ENCODE measurements around the gene EPN1. TPM values are rescaled to one million over a fixed set of nuclear protein-coding genes. Genes with fewer than 3 reads are reported as not detected.
A peak's percentile ranks its signal among the peaks of the same experiment; 100 is the strongest.

The EPN1 gene
- total RNA-seq, 2 experiments from 2014 or later: 39.0 to 40.5 TPM

GRCh38 chr19:55656552-55656951 is 18.5 kb upstream of the EPN1 start:
- H3K4me1 ChIP-seq (ENCODE audit: insufficient read depth, low read length): peaks cover 54% of the 10 kb centered on the region
- H3K9me3 ChIP-seq (ENCODE audit: control insufficient read depth in 1 of 2, insufficient read depth in 1 of 2, low read length in 2 of 2): no peaks in the 10 kb centered on the region
- no peak for DNase-seq
- intact Hi-C loops (cut with DNase I, micrococcal nuclease): loop anchor here in 1 of 2 experiments (2.0 to 10.0 kb wide), 3 partner anchors 14 to 1462 kb away; partner anchors contain the start of genes PPP1R12C and TSEN34
- ChIA-PET CTCF (interaction anchor here (0.6 to 1.3 kb wide), 3 partner anchors 15 to 147 kb away, joined by 3 to 5 read pairs (median 4); no protein-coding TSS in a partner anchor), POLR2A (interaction anchor here (0.8 to 1.7 kb wide), 7 partner anchors 9 to 57 kb away, joined by 3 to 9 read pairs (median 4); partner anchors contain the start of genes EPN1 and FIZ1)
- H3K27ac ChIP-seq (ENCODE audit: low read depth in 1 of 2, low read length in 2 of 2): peak overlapping the region in 1 of 2 donors; percentile 100
- no peak for ATAC-seq (ENCODE audit: poor library complexity)
- H3K4me3 ChIP-seq (ENCODE audit: low read length): peak overlapping the region; percentile 70
- H3K36me3 ChIP-seq (ENCODE audit: insufficient read depth, low read length): peaks cover 34% of the 10 kb centered on the region
- no peak for TF ChIP-seq CTCF (IDR thresholded peaks at IDR 0.05)
- Mint-ChIP-seq H3K27me3 (no peaks in the 10 kb centered on the region), H3K36me3 (ENCODE audit: low read depth) (peaks cover 48% of the 10 kb centered on the region), H3K27ac (peak overlapping the region; percentile 93), H3K4me1 (ENCODE audit: low read depth) (peaks cover 36% of the 10 kb centered on the region), H3K9me3 (no peaks in the 10 kb centered on the region), H3K4me3 (peak overlapping the region; percentile 94)
- no peaks in the 10 kb centered on the region for H3K27me3 ChIP-seq (ENCODE audit: control insufficient read depth in 1 of 2, insufficient read depth in 2 of 2, low read length in 2 of 2)

GRCh38 chr19:55656988-55657747 is 17.9 kb upstream of the EPN1 start:
- Histone ChIP-seq H3K4me3 (ENCODE audit: low read length) (peak overlapping the region; percentile 70), H3K27me3 (ENCODE audit: control insufficient read depth in 1 of 2, insufficient read depth in 2 of 2, low read length in 2 of 2) (no peaks in the 10 kb centered on the region), H3K27ac (ENCODE audit: low read depth in 1 of 2, low read length in 2 of 2) (peak overlapping the region; percentile 9 to 100), H3K4me1 (ENCODE audit: insufficient read depth, low read length) (peaks cover 54% of the 10 kb centered on the region), H3K36me3 (ENCODE audit: insufficient read depth, low read length) (peaks cover 40% of the 10 kb centered on the region), H3K9me3 (ENCODE audit: control insufficient read depth in 1 of 2, insufficient read depth in 1 of 2, low read length in 2 of 2) (no peaks in the 10 kb centered on the region)
- no peak for TF ChIP-seq CTCF (IDR thresholded peaks at IDR 0.05)
- DNase-seq (peak in 2 of 14 experiments; percentile 41 to 52), ATAC-seq (ENCODE audit: poor library complexity) (no peak)
- Mint-ChIP-seq H3K27ac (peak overlapping the region; percentile 93), H3K9me3 (no peaks in the 10 kb centered on the region), H3K4me1 (ENCODE audit: low read depth) (peaks cover 41% of the 10 kb centered on the region), H3K27me3 (no peaks in the 10 kb centered on the region), H3K36me3 (ENCODE audit: low read depth) (peaks cover 55% of the 10 kb centered on the region), H3K4me3 (peak overlapping the region; percentile 94)
- POLR2A ChIA-PET: interaction anchor here (0.8 to 1.7 kb wide), 8 partner anchors 9 to 58 kb away, joined by 3 to 9 read pairs (median 4); partner anchors contain the start of genes EPN1 and FIZ1
- intact Hi-C loops (cut with DNase I, micrococcal nuclease): loop anchor here in 1 of 2 experiments (2.0 to 10.0 kb wide), 3 partner anchors 14 to 1462 kb away; partner anchors contain the start of genes PPP1R12C and TSEN34
- CTCF ChIA-PET: interaction anchor here (1.1 to 1.4 kb wide), 3 partner anchors 14 to 25 kb away, joined by 3 to 5 read pairs (median 3); no protein-coding TSS in a partner anchor

- Mint-ChIP-seq H3K4me3 (peak overlapping the region; percentile 72), H3K27ac (peak overlapping the region; percentile 93), H3K36me3 (ENCODE audit: low read depth) (peaks cover 67% of the 10 kb centered on the region), H3K9me3 (no peaks in the 10 kb centered on the region), H3K4me1 (ENCODE audit: low read depth) (peaks cover 46% of the 10 kb centered on the region), H3K27me3 (no peaks in the 10 kb centered on the region)
- CTCF ChIA-PET: interaction anchor here (1.4 kb wide), 1 partner anchor 13 kb away, joined by 3 read pairs; no protein-coding TSS in a partner anchor
- Histone ChIP-seq H3K4me1 (ENCODE audit: insufficient read depth, low read length) (peaks cover 60% of the 10 kb centered on the region), H3K27me3 (ENCODE audit: control insufficient read depth in 1 of 2, insufficient read depth in 2 of 2, low read length in 2 of 2) (no peaks in the 10 kb centered on the region), H3K36me3 (ENCODE audit: insufficient read depth, low read length) (peaks cover 58% of the 10 kb centered on the region), H3K4me3 (ENCODE audit: low read length) (no peak overlapping the region), H3K9me3 (ENCODE audit: control insufficient read depth in 1 of 2, insufficient read depth in 1 of 2, low read length in 2 of 2) (no peaks in the 10 kb centered on the region), H3K27ac (ENCODE audit: low read depth in 1 of 2, low read length in 2 of 2) (peak overlapping the region in 1 of 2 donors; percentile 1)
- POLR2A ChIA-PET: no interaction called here
- no peak for ATAC-seq (ENCODE audit: poor library complexity)
- intact Hi-C loops (cut with DNase I, micrococcal nuclease): loop anchor here in 1 of 2 experiments (5.0 to 10.0 kb wide), 2 partner anchors 542 to 1464 kb away; partner anchors contain the start of genes PPP1R12C and TSEN34
- TF ChIP-seq CTCF (IDR thresholded peaks at IDR 0.05): no peak
- DNase-seq: no peak
Observed at GRCh38 chr19:55658846-55659459, 16.1 kb upstream of the EPN1 start.

Data from CD4-positive, alpha-beta T cell (primary cell).